WERI-Rb-1 (cell line): ENCODE data around the gene CRYBB1.

Experiments used
- DNase-seq: peaks from one replicate; pipeline ENCODE4 v3.0.0-alpha.2; 2020
- H3K27ac ChIP-seq: fragments of 250-450 bp; sonication (Bioruptor Pico); 2 replicates; pipeline ENCODE4 v1.5.1; 2020; ENCODE audit warnings: mild to moderate bottlenecking, moderate library complexity
- H3K27me3 ChIP-seq: fragments of 250-450 bp; sonication (Bioruptor Pico); 2 replicates; pipeline ENCODE4 v1.5.1; 2021; ENCODE audit warnings: mild to moderate bottlenecking, low read depth, moderate library complexity; ENCODE audit not compliant: insufficient read depth, severe bottlenecking
- H3K36me3 ChIP-seq: fragments of 250-450 bp; sonication (Bioruptor Pico); 2 replicates; pipeline ENCODE4 v1.5.1; 2020; ENCODE audit warnings: mild to moderate bottlenecking, moderate library complexity
- H3K4me3 ChIP-seq: 2 replicates; pipeline ENCODE4 v1.5.1; 2011; ENCODE audit warnings: low read depth, mild to moderate bottlenecking, control low read depth, low read length
- H3K9me3 ChIP-seq: fragments of 250-450 bp; sonication (Bioruptor Pico); 2 replicates; pipeline ENCODE4 v1.5.1; 2021; ENCODE audit warnings: mild to moderate bottlenecking, moderate library complexity; ENCODE audit not compliant: severe bottlenecking
- CTCF ChIP-seq: IDR thresholded peaks from 2 replicates; pipeline ENCODE4 v1.5.1; 2011; ENCODE audit warnings: low read depth, mild to moderate bottlenecking, control low read depth, inconsistent platforms, low read length

Gene CRYBB1

GRCh38 chr22:26643418-26644100 is 25.7 kb upstream of the CRYBB1 start:
- Histone ChIP-seq H3K27me3 (no peaks in the 10 kb centered on the region), H3K9me3 (no peaks in the 10 kb centered on the region), H3K4me3 (no peak overlapping the region), H3K36me3 (no peaks in the 10 kb centered on the region), H3K27ac (no peak overlapping the region)
- no peak for TF ChIP-seq CTCF
- DNase-seq: no peak

- H3K27ac ChIP-seq: no peak overlapping the region
- H3K27me3 ChIP-seq: no peaks in the 10 kb centered on the region
- H3K36me3 ChIP-seq: no peaks in the 10 kb centered on the region
- H3K9me3 ChIP-seq: no peaks in the 10 kb centered on the region
- no peak for DNase-seq
- H3K4me3 ChIP-seq: no peak overlapping the region
- 0 out of 2 replicates have a peak, but pooled peaks have one; percentile 19 for TF ChIP-seq CTCF
These were observed 24.9 kb upstream of the CRYBB1 start for GRCh38 chr22:26642465-26643417.

GRCh38 chr22:26636296-26636695 is 18.5 kb upstream of the CRYBB1 start:
- Histone ChIP-seq H3K4me3 (no peak overlapping the region), H3K9me3 (no peaks in the 10 kb centered on the region), H3K27me3 (no peaks in the 10 kb centered on the region), H3K36me3 (no peaks in the 10 kb centered on the region), H3K27ac (no peak overlapping the region)
- DNase-seq: no peak
- TF ChIP-seq CTCF: no peak

GRCh38 chr22:26635117-26635516 is 17.3 kb upstream of the CRYBB1 start:
- Histone ChIP-seq H3K27ac (no peak overlapping the region), H3K27me3 (no peaks in the 10 kb centered on the region), H3K36me3 (no peaks in the 10 kb centered on the region), H3K9me3 (no peaks in the 10 kb centered on the region), H3K4me3 (no peak overlapping the region)
- DNase-seq: no peak
- TF ChIP-seq CTCF: no peak

GRCh38 chr22:26634189-26634588 is 16.4 kb upstream of the CRYBB1 start:
- DNase-seq: no peak
- Histone ChIP-seq H3K27ac (no peak overlapping the region), H3K4me3 (no peak overlapping the region), H3K36me3 (no peaks in the 10 kb centered on the region), H3K9me3 (no peaks in the 10 kb centered on the region), H3K27me3 (no peaks in the 10 kb centered on the region)
- no peak for TF ChIP-seq CTCF
